Ovary (tissue), 3 donors: ENCODE measurements around the gene JAG1.

ENCODE experiments used
- CTCF ChIP-seq, 3 donors: fragments of 450-650 bp in 2 of 3; fragments of 200-600 bp in 1 of 3; IDR thresholded peaks; one replicate each; pipeline versions ENCODE4 v1.5.1 to v1.8.0; 2016 to 2022; ENCODE audit warnings: antibody characterized with exemption in 3 of 3, mild to moderate bottlenecking in 1 of 3
- POLR2A ChIP-seq: fragments of 450-650 bp; IDR thresholded peaks from one replicate; pipeline ENCODE4 v1.6.1; 2017; ENCODE audit warnings: antibody characterized with exemption, mild to moderate bottlenecking, moderate library complexity
- donor health status: DM: no; HTN: no; CAD: no.

- TF ChIP-seq CTCF (IDR thresholded peaks at IDR 0.05), result no peak
- TF ChIP-seq POLR2A, result no peak
Measured at GRCh38 chr20:10651227-10651990, 22.4 kb downstream of the JAG1 start.
